Measurements from ENCODE around the gene KLRC2.
"Not testable (repeated sequence)": the region's sequence is repeated elsewhere in the genome, so short reads cannot be mapped to it uniquely, and the experiment has no call there.

The KLRC2 gene

DNA sequence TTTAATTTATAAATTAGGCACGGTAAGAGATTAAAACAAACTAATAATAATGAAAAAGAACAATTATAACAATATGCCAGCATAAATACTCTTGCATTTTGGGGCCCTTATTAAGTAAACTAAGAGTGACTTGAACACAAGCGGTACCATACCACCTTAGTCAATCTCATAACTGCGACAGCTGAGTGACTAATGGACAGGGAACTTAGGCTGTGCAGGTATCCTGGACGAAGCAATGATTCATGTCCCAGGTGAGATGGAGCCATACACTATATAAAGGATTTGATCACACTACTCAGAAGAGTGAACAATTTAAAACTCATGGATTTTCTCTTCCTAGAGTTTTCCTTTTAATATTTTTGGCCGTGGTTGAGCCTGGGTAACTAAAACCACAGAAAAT, 30.5 kb downstream of the KLRC2 start:
- DNase-seq (ENCODE audit: low read depth in 3 of 3) = no peak

DNA sequence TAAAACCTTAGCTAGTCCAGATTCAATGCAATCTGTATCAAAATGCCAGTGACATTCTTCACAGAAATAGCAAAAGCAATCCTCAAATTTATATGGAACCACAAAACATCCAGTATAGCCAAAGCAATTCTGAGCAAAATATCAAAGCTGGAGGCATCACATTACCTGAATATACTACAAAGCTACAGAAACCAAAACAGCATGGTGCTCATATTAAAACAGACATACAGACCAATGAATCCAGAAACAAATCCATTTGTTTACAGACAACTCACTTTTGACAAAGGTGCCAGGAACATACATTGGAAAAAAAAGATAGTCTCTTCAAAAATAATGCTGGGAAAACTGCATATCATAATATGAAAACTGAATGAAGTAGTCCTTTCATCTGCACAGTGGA, 31.0 kb downstream of the KLRC2 start:
- DNase-seq (ENCODE audit: low read depth in 3 of 3) = no peak

DNA sequence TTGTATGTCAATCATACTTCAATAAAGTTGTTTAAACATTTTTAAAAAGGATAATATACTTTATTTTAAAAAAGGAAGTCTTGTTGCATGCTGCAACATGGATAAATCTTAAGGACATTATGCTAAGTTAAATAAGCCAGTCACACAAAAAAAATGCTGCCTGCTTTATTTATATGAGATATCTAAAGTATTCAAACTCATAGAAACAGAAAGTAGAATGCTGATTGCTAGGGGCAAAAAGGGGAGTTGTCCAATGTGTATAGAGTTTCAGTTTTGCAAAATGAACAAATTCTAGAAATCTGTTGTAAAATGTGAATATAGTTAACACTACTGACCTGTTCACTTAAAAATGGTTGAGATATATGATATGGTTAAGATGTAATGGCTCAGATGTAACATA, 35.0 kb downstream of the KLRC2 start:
- DNase-seq (ENCODE audit: low read depth in 3 of 3) = no peak

DNA sequence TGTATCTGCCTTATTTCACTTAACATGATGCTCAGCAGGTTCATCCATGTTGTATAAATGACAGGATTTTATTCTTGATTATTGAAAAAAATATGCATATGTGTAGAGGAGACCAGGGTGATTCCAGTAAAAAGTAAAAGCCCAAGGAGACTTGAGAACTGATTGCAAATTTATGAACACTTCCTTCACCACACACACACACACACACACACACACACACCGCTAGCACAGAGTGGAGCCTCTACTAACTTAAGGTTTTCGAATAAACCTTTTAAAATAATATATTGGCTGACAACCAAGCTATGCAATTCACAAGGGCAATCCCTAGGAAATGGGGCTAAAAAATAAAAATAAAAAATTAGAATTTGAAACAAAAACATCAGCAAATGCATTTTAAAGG, 37.6 kb downstream of the KLRC2 start:
- no peak for DNase-seq (ENCODE audit: low read depth in 3 of 3)

DNA sequence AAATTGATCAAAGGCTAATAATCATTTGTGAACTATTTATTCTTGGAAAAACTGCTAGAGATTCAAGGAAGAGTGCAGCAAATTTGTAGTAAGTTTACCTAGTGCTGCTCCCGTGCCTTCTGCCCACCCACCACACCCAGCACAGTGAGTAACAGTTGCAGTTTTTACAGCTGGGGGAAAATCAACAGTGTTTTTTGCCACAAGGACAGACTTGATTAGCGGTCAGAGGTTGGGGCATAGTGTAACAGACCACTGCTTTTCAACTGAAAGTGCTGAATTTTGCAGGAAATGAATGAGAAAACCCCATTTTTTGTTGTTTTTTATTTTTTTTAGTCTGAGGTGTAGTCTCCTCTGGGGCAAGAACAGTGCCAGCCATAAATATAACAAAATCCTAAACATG, 38.5 kb downstream of the KLRC2 start:
- DNase-seq (ENCODE audit: low read depth in 3 of 3) = no peak

DNA sequence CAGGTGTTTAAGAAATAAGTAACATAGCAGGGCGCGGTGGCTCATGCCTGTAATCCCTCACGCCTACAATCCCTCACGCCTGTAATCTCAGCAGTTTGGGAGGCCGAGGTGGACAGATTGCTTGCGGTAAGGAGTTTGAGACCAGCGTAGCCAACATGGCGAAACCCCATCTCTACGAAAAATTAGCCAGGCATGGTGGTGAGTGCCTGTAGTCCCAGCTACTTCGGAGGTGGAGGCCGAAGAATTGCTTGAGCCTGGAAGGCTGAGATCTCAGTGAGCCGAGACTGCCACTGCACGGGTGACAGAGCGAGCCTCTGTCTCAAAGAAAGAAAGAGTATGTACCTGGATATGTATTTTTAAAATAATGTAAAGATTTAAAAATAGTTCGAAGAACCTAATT, 39.6 kb downstream of the KLRC2 start:
- not testable (repeated sequence) for DNase-seq (ENCODE audit: low read depth in 3 of 3)

DNA sequence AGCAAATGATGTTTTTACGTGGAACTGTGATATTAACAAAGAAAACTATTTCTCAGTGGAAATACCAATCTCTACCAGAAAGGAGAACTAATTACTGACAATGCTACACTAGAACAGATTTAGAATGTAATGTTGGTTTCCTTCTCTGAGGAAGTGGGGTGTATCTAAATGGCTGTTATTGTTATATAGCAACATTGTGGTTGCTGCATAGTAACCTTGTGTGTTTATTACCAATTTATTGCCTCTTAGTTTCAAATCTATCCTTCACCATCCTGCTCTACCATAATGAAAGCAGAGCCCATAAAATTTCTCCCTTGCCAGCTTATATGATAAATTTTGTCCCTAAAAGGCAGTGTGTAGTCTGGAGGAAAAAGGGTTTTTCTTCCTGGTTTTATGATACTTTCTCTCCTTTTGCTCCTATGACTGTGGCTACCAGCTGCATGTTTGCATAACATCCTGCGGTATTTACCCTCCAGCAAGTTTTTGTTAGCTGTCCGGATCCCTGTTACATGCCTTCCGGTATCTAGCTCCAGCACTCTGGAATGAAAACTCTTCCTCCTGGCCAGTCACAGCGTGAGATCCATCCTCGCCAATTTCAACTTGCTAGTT, 40.3 kb downstream of the KLRC2 start:
- no peak for DNase-seq (ENCODE audit: low read depth in 3 of 3)

DNA sequence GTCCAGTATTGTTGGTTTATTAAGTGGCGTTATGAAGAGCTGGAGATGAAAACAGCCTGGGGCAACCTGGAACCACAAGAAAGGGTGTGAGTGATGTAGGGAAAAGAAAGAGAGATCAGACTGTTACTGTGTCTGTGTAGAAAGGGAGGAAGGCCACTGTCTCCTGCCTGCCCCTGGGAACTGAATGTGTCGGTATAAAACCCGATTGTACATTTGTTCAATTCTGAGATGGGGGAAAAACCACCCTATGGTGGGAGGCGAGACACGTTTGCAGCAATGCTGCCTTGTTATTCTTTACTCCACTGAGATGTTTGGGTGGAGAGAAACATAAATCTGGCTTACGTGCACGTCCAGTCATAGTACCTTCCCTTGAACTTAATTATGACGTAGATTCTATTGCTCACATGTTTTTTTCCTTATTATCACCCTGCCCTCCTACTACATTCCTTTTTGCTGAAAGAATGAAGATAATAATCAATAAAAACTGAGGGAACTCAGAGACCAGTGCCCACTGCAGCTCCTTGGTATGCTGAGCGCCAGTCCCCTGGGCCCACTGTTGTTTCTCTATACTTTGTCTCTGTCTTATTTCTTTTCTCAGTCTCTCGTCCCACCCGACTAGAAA, 41.2 kb downstream of the KLRC2 start:
- not testable (repeated sequence) for DNase-seq (ENCODE audit: low read depth in 3 of 3)

DNA sequence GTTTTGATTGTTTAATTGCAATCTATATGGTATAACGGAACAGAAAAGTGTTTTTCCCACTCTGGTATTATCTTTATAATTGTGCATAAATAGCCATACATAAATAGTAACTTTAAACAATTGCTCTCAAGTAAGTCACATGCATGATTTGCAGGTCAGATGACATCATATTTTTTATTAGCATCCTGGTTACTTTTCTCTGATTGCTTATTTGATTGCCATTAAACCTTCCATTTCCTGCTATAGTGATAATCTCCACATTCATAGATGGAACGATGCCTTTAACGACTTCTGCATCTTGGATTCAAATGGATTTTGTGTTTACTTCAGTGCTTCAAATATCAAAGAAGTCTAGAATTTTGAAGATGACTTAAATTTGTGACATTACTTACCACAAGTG, 42.5 kb downstream of the KLRC2 start:
- DNase-seq (ENCODE audit: low read depth in 3 of 3) = no peak

DNA sequence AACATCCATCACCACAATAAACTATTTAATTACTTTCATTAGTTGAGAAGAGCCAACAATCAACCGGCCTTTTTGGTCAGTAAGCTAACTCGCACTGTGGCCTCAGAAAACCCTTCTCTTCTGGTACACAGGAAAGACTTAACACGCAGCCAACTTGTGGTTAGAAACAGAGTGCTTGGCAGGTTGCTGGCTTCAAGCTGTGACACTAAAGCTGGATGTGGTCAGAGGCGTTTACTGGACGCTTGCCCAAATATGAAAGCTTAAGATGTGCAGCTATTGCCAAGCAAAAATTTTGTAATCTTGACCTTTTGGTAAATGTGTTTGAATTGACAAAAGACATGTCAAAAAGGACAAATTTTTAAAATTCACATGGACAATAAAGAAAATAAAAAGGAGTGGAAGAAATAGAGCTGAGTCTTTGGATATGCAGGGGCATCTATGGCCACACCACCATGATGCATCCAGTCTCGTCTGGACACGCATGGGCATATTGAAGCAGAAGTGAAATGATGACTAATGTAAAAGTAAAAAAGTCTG, 43.3 kb downstream of the KLRC2 start:
- no peak for DNase-seq (ENCODE audit: low read depth in 3 of 3)

DNA sequence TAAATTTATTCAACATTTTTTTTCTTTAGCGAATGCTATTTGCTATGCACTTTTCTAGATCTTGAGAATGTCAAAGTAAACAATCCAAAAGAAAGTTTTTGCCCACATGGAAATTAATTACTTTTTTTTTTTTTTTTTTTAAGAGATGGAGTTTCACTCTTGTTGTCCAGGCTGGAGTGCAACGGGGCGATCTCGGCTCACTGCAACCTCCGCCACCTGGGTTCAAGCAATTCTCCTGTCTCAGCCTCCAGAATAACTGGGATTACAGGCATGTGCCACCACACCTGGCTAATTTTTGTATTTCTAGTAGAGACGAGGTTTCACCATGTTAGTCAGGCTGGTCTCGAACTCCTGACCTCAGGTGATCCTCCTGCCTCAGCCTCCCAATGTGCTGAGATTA, 44.8 kb downstream of the KLRC2 start:
- not testable (repeated sequence) for DNase-seq (ENCODE audit: low read depth in 3 of 3)

DNA sequence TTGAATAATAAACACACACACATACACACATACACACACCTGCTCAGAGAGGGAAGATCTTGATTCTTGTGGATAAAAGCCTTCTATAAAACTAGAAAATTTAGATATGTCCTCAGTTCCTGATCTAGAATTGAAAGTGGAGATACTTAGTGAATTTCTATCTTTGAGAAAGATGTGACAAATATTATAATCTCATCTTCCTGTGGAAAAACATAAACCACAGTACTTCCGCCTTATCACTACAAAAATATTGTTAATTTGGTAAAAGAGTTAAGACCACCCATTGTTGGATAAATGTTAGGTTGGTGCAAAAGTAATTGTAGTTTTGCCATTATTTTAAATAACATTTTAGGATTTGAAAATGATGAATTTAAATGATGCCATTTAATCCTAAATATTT, 45.9 kb downstream of the KLRC2 start, which contains the start of gene KLRK1:
Gene KLRK1, minus strand, starts transcription at position 138 of the 400 bp plus-strand sequence. CDS start 1,231 bp downstream, outside the sequence.
- DNase-seq (ENCODE audit: low read depth in 3 of 3) = no peak

DNA sequence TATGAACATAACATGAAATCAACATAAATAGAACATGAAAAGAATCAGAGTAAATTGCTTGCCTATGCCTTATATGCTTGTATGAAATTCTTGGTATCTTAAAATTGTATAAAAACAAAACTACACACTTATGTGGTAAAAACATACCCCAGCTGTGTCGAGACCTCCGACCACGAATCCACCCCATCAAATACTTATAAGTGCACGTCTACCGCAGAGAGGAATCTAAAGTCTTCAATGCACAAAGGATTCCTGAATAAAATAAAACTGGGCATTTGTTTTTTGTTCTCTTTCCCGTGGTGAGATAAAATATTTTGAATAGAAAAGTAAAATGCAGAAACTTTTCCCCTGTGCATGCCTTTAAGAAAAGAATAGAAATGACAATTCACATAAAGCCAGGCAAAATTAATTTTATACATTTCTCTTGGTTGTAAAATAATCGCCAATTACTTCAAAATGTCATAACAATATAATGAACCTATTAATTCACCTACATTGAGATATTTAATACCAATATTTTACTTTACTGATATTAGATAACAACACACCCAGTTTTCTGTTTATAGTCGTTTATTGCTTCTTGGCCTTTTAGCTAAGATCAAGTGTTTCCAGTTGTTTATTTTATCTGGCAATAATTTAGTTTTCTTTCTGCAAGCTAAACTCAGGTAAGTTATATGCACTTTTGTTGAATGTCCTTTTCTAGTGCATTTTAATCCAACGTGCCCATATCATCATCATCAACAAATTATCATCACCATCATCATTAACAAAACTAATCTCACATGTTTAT, 47.0 kb downstream of the KLRC2 start:
- DNase-seq (ENCODE audit: low read depth in 3 of 3) = no peak

DNA sequence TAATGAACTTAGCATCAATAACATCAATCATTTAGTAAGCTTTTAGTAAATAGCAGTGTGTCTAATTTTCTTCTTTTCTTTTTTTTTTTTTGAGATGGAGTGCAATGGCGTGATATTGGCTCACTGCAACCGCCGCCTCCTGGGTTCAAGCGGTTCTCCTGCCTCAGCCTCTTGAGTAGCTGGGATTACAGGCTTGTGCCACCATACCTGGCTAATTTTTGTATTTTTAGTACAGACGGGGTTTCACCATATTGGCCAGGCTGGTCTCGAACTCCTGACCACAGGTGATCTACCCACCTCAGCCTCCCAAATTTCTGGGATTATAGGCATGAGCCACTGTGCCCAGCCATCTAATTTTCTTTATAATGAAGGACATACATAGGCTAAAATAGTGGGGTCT, 48.3 kb downstream of the KLRC2 start:
- DNase-seq (ENCODE audit: low read depth in 3 of 3) = not testable (repeated sequence)

DNA sequence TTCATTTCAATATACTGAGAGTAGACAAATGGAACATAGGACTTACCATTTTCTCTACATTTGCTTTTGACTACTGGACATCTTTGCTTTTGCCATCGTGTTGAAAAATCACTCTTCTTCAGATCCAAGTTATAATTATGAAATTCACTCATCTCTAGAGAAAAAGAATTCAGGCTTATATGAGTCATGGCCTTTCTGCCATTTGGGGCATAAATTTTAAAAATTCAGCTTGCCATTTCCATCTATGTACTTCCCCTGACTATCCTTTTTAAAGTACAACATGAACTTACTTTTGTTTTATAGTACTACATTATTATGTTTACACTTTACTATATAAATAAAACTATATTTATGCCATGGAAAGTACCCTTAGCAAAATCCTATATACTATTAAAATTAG, 49.0 kb downstream of the KLRC2 start:
- no peak for DNase-seq (ENCODE audit: low read depth in 3 of 3)

DNA sequence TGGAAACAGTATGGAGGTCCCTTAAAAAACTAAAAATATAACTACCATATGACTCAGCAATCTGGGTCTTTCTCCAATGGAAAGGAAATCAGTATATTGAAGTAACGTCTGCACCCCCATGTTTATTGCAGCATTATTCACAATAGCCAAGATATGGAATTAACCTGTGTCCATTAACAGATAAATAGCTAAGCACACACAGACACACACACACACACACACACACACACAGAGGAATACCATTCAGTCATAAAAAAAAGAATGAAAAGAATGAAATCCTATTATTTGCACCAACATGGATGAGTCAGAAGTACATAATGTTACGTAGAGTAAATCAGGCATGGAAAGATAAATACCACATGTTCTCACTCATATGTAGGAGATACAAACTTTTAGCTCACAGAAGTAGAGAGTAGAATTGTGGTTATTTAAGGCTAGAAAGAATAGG, 50.6 kb downstream of the KLRC2 start:
- no peak for DNase-seq (ENCODE audit: low read depth in 3 of 3)

DNA sequence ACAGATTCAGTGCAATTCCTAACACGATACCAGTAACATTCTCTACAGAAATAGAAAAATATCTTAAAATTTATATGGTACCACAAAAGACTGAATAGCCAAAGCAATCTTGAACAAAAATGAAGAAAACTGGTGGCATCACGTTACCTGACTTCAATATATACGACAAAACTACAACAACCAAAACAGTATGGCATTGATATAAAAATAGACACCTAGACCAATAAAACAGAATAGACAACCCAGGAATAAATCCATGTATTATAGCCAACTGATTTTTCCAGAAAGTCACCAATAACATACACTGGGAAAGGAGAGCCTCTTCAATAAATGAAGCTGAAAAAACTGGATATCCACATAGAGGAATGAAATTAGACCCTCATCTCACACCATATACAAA, 51.6 kb downstream of the KLRC2 start:
- DNase-seq (ENCODE audit: low read depth in 3 of 3) = no peak

DNA sequence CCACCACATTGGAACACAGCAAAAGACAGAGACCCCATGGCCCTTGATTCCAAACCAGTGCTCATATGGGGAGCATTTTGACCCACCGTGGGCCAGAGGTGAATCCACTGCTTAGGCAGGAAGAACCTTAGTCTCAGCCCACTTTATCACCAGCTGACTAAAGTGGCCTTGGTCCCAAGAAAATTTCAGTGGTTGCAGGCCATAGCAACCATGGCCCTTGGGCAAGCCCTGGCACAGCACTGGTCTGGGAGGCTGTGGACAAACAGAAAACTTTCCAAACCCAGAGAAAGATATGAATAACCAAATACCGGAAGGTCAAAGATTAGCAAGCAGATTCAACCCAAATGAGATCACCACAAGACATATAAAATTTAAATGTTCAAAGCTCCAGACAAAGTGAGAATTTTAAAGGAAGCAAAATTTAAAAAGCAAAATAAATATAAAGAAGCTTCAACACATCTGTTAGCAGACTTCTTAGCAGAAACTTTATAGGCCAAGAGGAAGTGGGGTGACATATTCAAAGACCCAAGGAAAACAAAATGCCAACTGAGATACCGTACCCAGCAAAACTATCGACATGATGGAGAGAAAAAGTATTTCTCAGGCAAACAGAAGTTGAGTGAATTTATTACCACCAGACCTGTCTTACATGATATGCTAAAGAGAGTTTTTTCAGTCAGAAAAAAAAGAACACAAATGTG, 53.7 kb downstream of the KLRC2 start:
- no peak for DNase-seq (ENCODE audit: low read depth in 3 of 3)

Measured in stimulated activated CD4-positive, alpha-beta T cell treated with anti-CD3 and anti-CD28 coated beads, TNF-alpha, amount 100 ng/mL, for 48 hours (primary cell).